Kidney (tissue), 2 donors: ENCODE results near the gene ELAC2. TPM values are rescaled to one million over a fixed set of nuclear protein-coding genes. Genes with fewer than 3 reads are reported as not detected.

Experiments
- polyA plus RNA-seq: library from polyadenylated mRNA; stranded (reverse); fragments of 350-450 nt; fragmentation: Illumina TruSeq; extraction: RNeasy Lipid Tissue Mini Kit (QIAGEN cat#74804); gene quantifications from one replicate; pipeline ENCODE4 v1.2.3, GENCODE V29; 2014; ENCODE audit warnings: low read depth, low replicate concordance; ENCODE audit not compliant: insufficient read depth
- total RNA-seq: library from RNA; stranded (reverse); fragmentation: NEBNext Ultra II Directional; extraction: Animal tissue kit (Norgen Biotek cat#: 25700); gene quantifications from one replicate; pipeline ENCODE4 v1.2.1, GENCODE V29; 2021
- donor health status: DM: yes; HTN: yes; CAD: no.

Gene ELAC2
- total and polyA plus RNA-seq, 2 donors from 2014 or later: 29.7 to 57.4 TPM

Other genes starting within 250 kb of the ELAC2 start
- gene ARHGAP44, start 228.5 kb downstream of the ELAC2 start, total RNA-seq: 8.4 TPM
- gene ARHGAP44, start 228.5 kb downstream of the ELAC2 start, polyA plus RNA-seq: 3.7 TPM